HFFc6 (cell line): ENCODE results near the gene COMMD8. TPM values are rescaled to one million over a fixed set of nuclear protein-coding genes. Genes with fewer than 3 reads are reported as not detected.

Experiments used
- DNase-seq: peaks from one replicate; pipeline ENCODE4 v3.0.0-alpha.2; 2018
- H3K27ac Mint-ChIP-seq: 2 replicates; pipeline ENCODE4 v1.8.0; 2020; ENCODE audit warnings: mild to moderate bottlenecking, mixed read lengths
- H3K27me3 Mint-ChIP-seq: 2 replicates; pipeline ENCODE4 v1.8.0; 2021; ENCODE audit warnings: mild to moderate bottlenecking, moderate library complexity, mixed read lengths; ENCODE audit not compliant: insufficient read depth
- H3K36me3 Mint-ChIP-seq: 2 replicates; pipeline ENCODE4 v1.8.0; 2021; ENCODE audit warnings: low read depth, mixed read lengths
- H3K4me1 Mint-ChIP-seq: 2 replicates; pipeline ENCODE4 v1.8.0; 2020; ENCODE audit warnings: low read depth, mixed read lengths
- H3K4me3 Mint-ChIP-seq: 2 replicates; pipeline ENCODE4 v1.8.0; 2020; ENCODE audit warnings: mild to moderate bottlenecking, moderate library complexity, mixed read lengths
- H3K9me3 Mint-ChIP-seq: 2 replicates; pipeline ENCODE4 v1.8.0; 2020; ENCODE audit warnings: mild to moderate bottlenecking, mixed read lengths
- CTCF ChIP-seq: fragments of 200-600 bp; sonication (generic); IDR thresholded peaks from 2 replicates; pipeline ENCODE4 v1.5.0; 2021; ENCODE audit warnings: antibody characterized with exemption, mild to moderate bottlenecking
- total RNA-seq, 6 experiments: library from RNA; stranded (reverse); fragmentation: NEBNext Ultra II Directional; extraction: Animal tissue kit (Norgen Biotek cat#: 25700); gene quantifications; 2 replicates in 1 of 6; 3 replicates in 5 of 6; pipeline ENCODE4 v1.2.3, GENCODE V29; 2021

COMMD8 gene
- total RNA-seq, 6 experiments from 2014 or later = 35.4 to 40.4 (median 36.9) TPM

GRCh38 chr4:47466056-47466785 lies 2.7 kb upstream of the COMMD8 start:
- Mint-ChIP-seq H3K27me3 (no peaks in the 10 kb centered on the region), H3K36me3 (no peaks in the 10 kb centered on the region), H3K4me1 (peaks cover 54% of the 10 kb centered on the region)

GRCh38 chr4:47465004-47465403 lies 1.5 kb upstream of the COMMD8 start:
- Mint-ChIP-seq H3K36me3 (no peaks in the 10 kb centered on the region), H3K27me3 (no peaks in the 10 kb centered on the region), H3K27ac (no peak overlapping the region), H3K4me1 (peaks cover 49% of the 10 kb centered on the region), H3K4me3 (no peak overlapping the region), H3K9me3 (no peaks in the 10 kb centered on the region)
- no peak for DNase-seq
- no peak for TF ChIP-seq CTCF

More at GRCh38 chr4:47466056-47466785, 2.7 kb upstream of the COMMD8 start:
- no peak for DNase-seq
- H3K9me3 Mint-ChIP-seq = no peaks in the 10 kb centered on the region
- no peak for TF ChIP-seq CTCF
- H3K4me3 Mint-ChIP-seq = no peak overlapping the region
- H3K27ac Mint-ChIP-seq = no peak overlapping the region

GRCh38 chr4:47462799-47463234 lies 685 bp downstream of the COMMD8 start:
- no peak for DNase-seq
- H3K9me3 Mint-ChIP-seq = no peaks in the 10 kb centered on the region
- H3K4me1 Mint-ChIP-seq = peaks cover 31% of the 10 kb centered on the region
- H3K27ac Mint-ChIP-seq = peak overlapping the region; percentile 90
- peaks cover 20% of the 10 kb centered on the region for H3K36me3 Mint-ChIP-seq
- H3K27me3 Mint-ChIP-seq = no peaks in the 10 kb centered on the region
- TF ChIP-seq CTCF = no peak
- H3K4me3 Mint-ChIP-seq = peak overlapping the region; percentile 96

DNA sequence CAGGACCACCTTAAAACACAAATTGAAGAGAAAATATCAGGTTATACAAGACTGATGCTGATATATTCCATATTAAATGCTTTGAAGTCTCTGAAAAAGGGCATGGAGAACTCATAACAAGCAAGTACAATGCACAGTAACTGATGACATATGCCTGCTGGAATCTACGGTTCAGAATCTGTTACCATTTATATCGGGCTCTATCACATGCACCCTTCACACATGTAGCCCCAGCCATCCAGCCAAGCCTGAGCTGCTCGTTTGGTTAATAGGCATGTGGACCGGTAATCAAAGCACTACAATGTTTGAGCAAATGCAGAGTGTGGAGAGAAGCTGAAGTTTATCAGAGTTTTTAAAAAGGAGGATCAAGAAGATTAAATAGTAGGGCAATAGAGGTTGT lies 11.8 kb downstream of the COMMD8 start:
- peak; percentile 43 for DNase-seq
- no peak for TF ChIP-seq CTCF
- H3K9me3 Mint-ChIP-seq = no peaks in the 10 kb centered on the region
- H3K27me3 Mint-ChIP-seq = no peaks in the 10 kb centered on the region
- peaks cover 10% of the 10 kb centered on the region for H3K4me1 Mint-ChIP-seq
- H3K4me3 Mint-ChIP-seq = peak overlapping the region; percentile 69
- peaks cover 40% of the 10 kb centered on the region for H3K36me3 Mint-ChIP-seq
- peak overlapping the region; percentile 82 for H3K27ac Mint-ChIP-seq

GRCh38 chr4:47444031-47444430 lies 19.5 kb downstream of the COMMD8 start:
- Mint-ChIP-seq H3K4me1 (no peaks in the 10 kb centered on the region), H3K27me3 (no peaks in the 10 kb centered on the region), H3K27ac (no peak overlapping the region), H3K9me3 (no peaks in the 10 kb centered on the region), H3K36me3 (peaks cover 8% of the 10 kb centered on the region; the same call in 1 of the 2 replicates), H3K4me3 (no peak overlapping the region)
- no peak for DNase-seq
- TF ChIP-seq CTCF = no peak
